Activated CD8-positive, alpha-beta memory T cell treated with anti-CD3 and anti-CD28 coated beads for 48 hours (primary cell): ENCODE measurements around the gene BPIFA3.
A peak's percentile ranks its signal among the peaks of the same experiment; 100 is the strongest.
"Not testable (repeated sequence)": the region's sequence is repeated elsewhere in the genome, so short reads cannot be mapped to it uniquely, and the experiment has no call there.

ENCODE experiments used
- DNase-seq, 3 experiments: peaks; one replicate each; pipeline ENCODE4 v3.0.0-alpha.2; 2020; ENCODE audit warnings: low read depth in 2 of 3, low spot score in 2 of 3

The BPIFA3 gene

GRCh38 chr20:33217052-33217451, at the start of gene BPIFA3:
TSS of gene BPIFA3 (plus strand) at chr20:33217352. CDS start at chr20:33217537, 185 bp downstream.
- DNase-seq, result no peak

- DNase-seq, result no peak
Measured at GRCh38 chr20:33167859-33168258, 49.3 kb upstream of the BPIFA3 start, which contains the start of gene BPIFA2. TSS of gene BPIFA2 (plus strand) at chr20:33168159. CDS start at chr20:33169146, 987 bp downstream.

GRCh38 chr20:33169176-33169794, 47.9 kb upstream of the BPIFA3 start:
- peak in 2 of 3 experiments; percentile 3 to 18 for DNase-seq

GRCh38 chr20:33172781-33173180, 44.4 kb upstream of the BPIFA3 start:
- no peak for DNase-seq

- no peak for DNase-seq
Measured at GRCh38 chr20:33175123-33175522, 42.0 kb upstream of the BPIFA3 start.

- DNase-seq, result no peak
Measured at GRCh38 chr20:33176101-33176500, 41.1 kb upstream of the BPIFA3 start.

GRCh38 chr20:33177866-33178265, 39.3 kb upstream of the BPIFA3 start:
- no peak for DNase-seq

- DNase-seq, result no peak
Measured at GRCh38 chr20:33178726-33179125, 38.4 kb upstream of the BPIFA3 start.

GRCh38 chr20:33180169-33180568, 37.0 kb upstream of the BPIFA3 start:
- no peak for DNase-seq

- no peak for DNase-seq
Measured at GRCh38 chr20:33181482-33182093, 35.6 kb upstream of the BPIFA3 start.

- DNase-seq, result no peak
Measured at GRCh38 chr20:33183312-33183711, 33.8 kb upstream of the BPIFA3 start.

GRCh38 chr20:33185031-33185590, 32.0 kb upstream of the BPIFA3 start:
- not testable (repeated sequence) for DNase-seq

GRCh38 chr20:33187491-33187890, 29.7 kb upstream of the BPIFA3 start:
- DNase-seq, result no peak

GRCh38 chr20:33188421-33188820, 28.7 kb upstream of the BPIFA3 start:
- no peak for DNase-seq

GRCh38 chr20:33191484-33191883, 25.7 kb upstream of the BPIFA3 start:
- no peak for DNase-seq

GRCh38 chr20:33191955-33192354, 25.2 kb upstream of the BPIFA3 start:
- DNase-seq, result no peak

GRCh38 chr20:33192912-33193501, 24.1 kb upstream of the BPIFA3 start:
- no peak for DNase-seq

GRCh38 chr20:33199026-33199425, 18.1 kb upstream of the BPIFA3 start:
- DNase-seq, result no peak

GRCh38 chr20:33202451-33202850, 14.7 kb upstream of the BPIFA3 start:
- no peak for DNase-seq

- DNase-seq, result no peak
Measured at GRCh38 chr20:33203444-33203843, 13.7 kb upstream of the BPIFA3 start.

- DNase-seq, result peak in 2 of 3 experiments; percentile 5 to 11
Measured at GRCh38 chr20:33209789-33210188, 7.4 kb upstream of the BPIFA3 start.

GRCh38 chr20:33210371-33210770, 6.8 kb upstream of the BPIFA3 start:
- no peak for DNase-seq
